GM12878 (cell line): ENCODE results near the gene ATP2A3. TPM values are rescaled to one million over a fixed set of nuclear protein-coding genes. Genes with fewer than 3 reads are reported as not detected.

Experiments
- ATAC-seq: fragments of 200-7000 bp; cut with Tn5 transposase; 3 replicates; pipeline ENCODE4 v1.9.1; 2020; ENCODE audit warnings: mild to moderate bottlenecking, moderate library complexity
- BruUV-seq: library from RNA; stranded (reverse); fragments of 400-500 nt; replicated peaks from 2 replicates; lab custom pipeline; 2021; lab: Mats Ljungman, UMichigan
- CTCF ChIA-PET: fragments of 300-600 bp; sonication (Branson Sonifier 250); formaldehyde crosslinking; extraction: SDS; loops from one replicate; lab custom pipeline; 2021; ENCODE audit warnings: inconsistent platforms; lab: Yijun Ruan, JAX
- POLR2A ChIA-PET: fragments of 350-600 bp; formaldehyde crosslinking; extraction: SDS; loops from one replicate; lab custom pipeline; 2021; ENCODE audit warnings: inconsistent platforms; lab: Charles Lee
- RAD21 ChIA-PET: fragments of 300-600 bp; sonication (Branson Sonifier 250); formaldehyde crosslinking; loops from one replicate; lab custom pipeline; 2023; ENCODE audit warnings: antibody characterized with exemption; ENCODE audit not compliant: unreplicated experiment; lab: Charles Lee
- SMC1A ChIA-PET: fragments of 300-600 bp; sonication (Branson Sonifier 250); formaldehyde crosslinking; loops from one replicate; lab custom pipeline; 2023; ENCODE audit not compliant: unreplicated experiment, uncharacterized antibody; lab: Charles Lee
- DNase-seq: peaks from one replicate; pipeline ENCODE4 v3.0.0-alpha.2; 2011; ENCODE audit warnings: low read depth, low spot score
- FAIRE-seq: peaks from 3 replicates; lab custom pipeline; 2011; peaks lifted over from hg19 to GRCh38; lab: Jason Lieb, UNC
- H2AFZ ChIP-seq: 2 replicates; pipeline ENCODE4 v1.6.0; 2011; ENCODE audit warnings: low read depth, low read length, control low read depth; ENCODE audit not compliant: control insufficient read depth
- H3K27ac ChIP-seq: 2 replicates; pipeline ENCODE4 v1.5.1; 2011; ENCODE audit warnings: control low read depth; ENCODE audit not compliant: control insufficient read depth, insufficient read depth
- H3K27me3 ChIP-seq, 2 experiments: replicated peaks in 1 of 2; 2 replicates each; pipeline versions ENCODE4 v1.6.0 to v1.6.1; 2011; ENCODE audit warnings: low read length in 1 of 2; ENCODE audit not compliant: control insufficient read depth in 2 of 2, insufficient read depth in 2 of 2
- H3K36me3 ChIP-seq, 2 experiments: 2 replicates each; pipeline ENCODE4 v1.5.1; 2011; ENCODE audit warnings: low read length in 1 of 2; ENCODE audit not compliant: control insufficient read depth in 2 of 2, insufficient read depth in 2 of 2
- H3K4me1 ChIP-seq: 2 replicates; pipeline ENCODE4 v1.6.1; 2011; ENCODE audit warnings: mild to moderate bottlenecking, low read length, moderate library complexity, mixed read lengths; ENCODE audit not compliant: control insufficient read depth, insufficient read depth
- H3K4me2 ChIP-seq: 2 replicates; pipeline ENCODE4 v1.6.0; 2011; ENCODE audit warnings: control low read depth; ENCODE audit not compliant: control insufficient read depth, insufficient read depth
- H3K4me3 ChIP-seq: fragments of 200-600 bp; sonication (generic); 2 replicates; pipeline ENCODE4 v1.5.1; 2016
- H3K79me2 ChIP-seq: 2 replicates; pipeline ENCODE4 v1.6.0; 2011; ENCODE audit warnings: low read length; ENCODE audit not compliant: control insufficient read depth, insufficient read depth
- H3K9ac ChIP-seq: 2 replicates; pipeline ENCODE4 v1.8.0; 2011; ENCODE audit warnings: low read length, control low read depth, mixed read lengths; ENCODE audit not compliant: control insufficient read depth, insufficient read depth
- H3K9me3 ChIP-seq: replicated peaks from 3 replicates; pipeline ENCODE4 v1.5.1; 2011; ENCODE audit warnings: mild to moderate bottlenecking, low read length; ENCODE audit not compliant: control insufficient read depth, insufficient read depth
- H4K20me1 ChIP-seq: 2 replicates; pipeline ENCODE4 v1.6.0; 2011; ENCODE audit not compliant: control insufficient read depth, insufficient read depth
- ATF7 ChIP-seq: fragments of 450-650 bp; IDR thresholded peaks from 2 replicates; pipeline ENCODE4 v1.6.1; 2016; ENCODE audit warnings: low read depth, mild to moderate bottlenecking
- BCL11A ChIP-seq: IDR thresholded peaks from 2 replicates; pipeline ENCODE4 v1.6.1; 2011; ENCODE audit warnings: low read depth, low read length
- BHLHE40 ChIP-seq, 2 experiments: fragments of 450-650 bp in 1 of 2; IDR thresholded peaks; 2 replicates each; pipeline ENCODE4 v1.6.1; 2011 to 2017; ENCODE audit warnings: low read depth in 2 of 2, borderline replicate concordance in 1 of 2, improper control_type of control experiment in 1 of 2, low read length in 1 of 2, mild to moderate bottlenecking in 1 of 2
- CREM ChIP-seq: IDR thresholded peaks from 2 replicates; pipeline ENCODE4 v1.6.1; 2014; ENCODE audit warnings: antibody characterized with exemption, low read depth
- EED ChIP-seq: sonication (generic); IDR thresholded peaks from 2 replicates; pipeline ENCODE4 v1.6.1; 2016; ENCODE audit warnings: antibody characterized with exemption, low read depth
- FOXM1 ChIP-seq: IDR thresholded peaks from 2 replicates; pipeline ENCODE4 v1.6.1; 2012; ENCODE audit warnings: low read depth, mild to moderate bottlenecking, inconsistent platforms, low read length, moderate library complexity
- IRF4 ChIP-seq: IDR thresholded peaks from 2 replicates; pipeline ENCODE4 v1.6.1; 2011; ENCODE audit warnings: low read depth, low read length
- JUNB ChIP-seq: IDR thresholded peaks from 2 replicates; pipeline ENCODE4 v1.6.1; 2016; ENCODE audit warnings: antibody characterized with exemption, mild to moderate bottlenecking
- NFIC ChIP-seq: IDR thresholded peaks from 2 replicates; pipeline ENCODE4 v1.6.1; 2012; ENCODE audit warnings: low read depth, mild to moderate bottlenecking, inconsistent platforms, low read length, moderate library complexity
- NR2F1 ChIP-seq: fragments of 450-650 bp; conservative IDR thresholded peaks from 2 replicates; pipeline ENCODE4 v1.6.1; 2017; ENCODE audit warnings: mild to moderate bottlenecking
- NRF1 ChIP-seq: conservative IDR thresholded peaks from 2 replicates; pipeline ENCODE4 v1.6.1; 2011; ENCODE audit warnings: mild to moderate bottlenecking, low read depth, low read length, improper control_type of control experiment
- PAX5 ChIP-seq: IDR thresholded peaks from 2 replicates; pipeline ENCODE4 v1.6.1; 2011; ENCODE audit warnings: low read depth, low read length, borderline replicate concordance
- RUNX3 ChIP-seq: IDR thresholded peaks from 2 replicates; pipeline ENCODE4 v1.6.1; 2012; ENCODE audit warnings: low read length, inconsistent platforms
- SP1 ChIP-seq: IDR thresholded peaks from one replicate; pipeline ENCODE4 v1.6.1; 2011; ENCODE audit warnings: low read depth, low read length
- TCF12 ChIP-seq: IDR thresholded peaks from 2 replicates; pipeline ENCODE4 v1.6.1; 2011; ENCODE audit warnings: low read depth, mild to moderate bottlenecking, low read length
- YY1 ChIP-seq: IDR thresholded peaks from 2 replicates; pipeline ENCODE4 v1.6.1; 2011; ENCODE audit warnings: low read depth, mild to moderate bottlenecking, low read length
- WGBS: methylation state at CpG from one replicate; pipeline ENCODE4 v1.1.6; 2016; ENCODE audit warnings: low lambda C conversion rate; ENCODE audit not compliant: insufficient replicate concordance, insufficient coverage; ENCODE audit errors: missing lambda C conversion rate; 5-methylcytosine and 5-hydroxymethylcytosine counted together
- in situ Hi-C: fragments of 300-500 bp; cut with MboI; formaldehyde crosslinking; loops from 9 replicates; pipeline ENCODE4 v1.14.3; 2018; ENCODE audit warnings: mixed read lengths
- intact Hi-C: fragments of 100-400 bp; cut with micrococcal nuclease; formaldehyde crosslinking; loops from one replicate; pipeline ENCODE4 v1.14.2; 2022; ENCODE audit not compliant: unreplicated experiment
- polyA plus RNA-seq, 11 experiments: library from polyadenylated mRNA; depleted of rRNA in 4 of 11; unstranded in 6 of 11; stranded (reverse) in 5 of 11; fragments of >200 nt; fragmentation: Nextera tagmentation in 4 of 11; fragmentation: Illumina TruSeq in 1 of 11; extraction: Ambion mirVana in 4 of 11; extraction: Trizol in 1 of 11; gene quantifications; 1 replicate in 1 of 11; 2 replicates in 10 of 11; pipeline versions ENCODE4 v1.2.1 to v1.2.3, GENCODE V29; 2011 to 2016; ENCODE audit warnings: inconsistent platforms in 2 of 11, missing spikeins in 2 of 11, low read depth in 1 of 11
- total RNA-seq, 4 experiments: library from RNA; depleted of rRNA in 3 of 4; stranded (reverse); fragments of >200 nt in 3 of 4; fragmentation: Illumina TruSeq in 1 of 4; extraction: Trizol in 1 of 4; gene quantifications; 2 replicates each; pipeline versions ENCODE4 v1.2.1 to v1.2.3, GENCODE V29; 2013 to 2021
- TF ChIP-seq, protein P1 (sequence below): fragments of 450-650 bp; formaldehyde crosslinking; IDR thresholded peaks from 2 replicates; pipeline ENCODE4 v1.5.0; 2022; ENCODE audit warnings: mild to moderate bottlenecking, missing genetic modification characterization
- TF ChIP-seq, protein P2 (sequence below): IDR thresholded peaks from 2 replicates; pipeline ENCODE4 v1.6.1; 2012; ENCODE audit warnings: low read depth, low read length, improper control_type of control experiment
- TF ChIP-seq, protein P3 (sequence below): IDR thresholded peaks from 2 replicates; pipeline ENCODE4 v1.6.1; 2011; ENCODE audit warnings: borderline replicate concordance, low read depth, mild to moderate bottlenecking, moderate library complexity, low read length; ENCODE audit not compliant: insufficient read depth, poor library complexity, severe bottlenecking

Gene ATP2A3
- total and polyA plus RNA-seq, 10 of the 15 experiments (the other 5 are each of a cell fraction or from before 2014, with no cell fraction given) = 1.0 to 99.2 (median 37.9) TPM

DNA sequence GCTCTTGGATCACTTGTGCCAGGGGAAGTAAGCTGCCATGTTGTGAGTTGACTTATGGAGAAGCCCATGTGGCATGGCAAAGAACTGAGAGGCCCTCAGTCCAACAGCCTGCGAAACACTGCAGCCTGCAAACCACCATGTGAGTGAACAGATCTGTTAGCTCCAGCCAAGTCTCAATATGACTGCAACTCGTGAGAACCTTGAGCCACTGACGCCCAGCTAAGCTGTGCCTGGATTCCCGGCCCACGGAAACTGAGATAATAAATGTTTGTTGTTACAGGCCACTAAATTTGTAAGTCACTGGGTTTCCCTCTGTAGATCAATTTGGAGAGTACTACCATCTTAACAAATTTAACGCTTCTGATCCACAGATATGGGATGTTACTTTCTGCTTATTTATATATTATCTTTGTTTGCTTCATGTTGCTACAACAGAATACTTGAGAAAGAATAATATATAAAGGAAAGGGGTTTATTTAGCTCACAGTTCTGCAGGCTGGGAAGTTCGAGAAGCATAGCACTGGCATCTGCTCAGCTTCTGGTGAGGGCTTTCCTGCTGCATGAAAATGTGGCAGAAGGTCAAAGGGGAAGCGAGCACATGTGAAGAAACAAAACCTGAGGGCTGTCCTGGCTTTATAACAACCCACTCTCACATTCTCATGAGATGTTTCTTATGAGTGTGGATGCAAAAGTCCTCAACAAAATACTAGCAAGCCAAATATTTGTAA is 29.4 kb upstream of the ATP2A3 start:
- BruUV-seq = no TSS peak
- no peaks in the 10 kb centered on the region for H3K36me3 ChIP-seq
- WGBS = 4% methylated on average over 8 of the region's 8 CpGs
- in situ Hi-C loops (no loop called here), intact Hi-C loops (no loop called here)
- peak overlapping the region; percentile 35; the same call in 1 of the 2 replicates for H3K4me2 ChIP-seq
- POLR2A ChIA-PET = interaction anchor here (0.5 to 1.0 kb wide), 2 partner anchors 32 to 272 kb away, joined by 3 to 5 read pairs; no protein-coding TSS in a partner anchor
- H3K4me1 ChIP-seq = peaks cover 20% of the 10 kb centered on the region
- ATAC-seq (peak; percentile 85), DNase-seq (peak; percentile 63), FAIRE-seq (peak; percentile 96)
- peaks cover 4% of the 10 kb centered on the region for H3K9me3 ChIP-seq
- H3K9ac ChIP-seq = peak overlapping the region; percentile 35
- H3K27me3 ChIP-seq = no peaks in the 10 kb centered on the region
- H3K79me2 ChIP-seq = no peaks in the 10 kb centered on the region
- RAD21 ChIA-PET = interaction anchor here (1.5 kb wide), 1 partner anchor 79 kb away, joined by 6 read pairs; no protein-coding TSS in a partner anchor
- TF ChIP-seq EED (peak; percentile 22; the same call in 1 of the 2 replicates), BCL11A (peak; percentile 73; the same call in 1 of the 2 replicates), NRF1 (no peak), PAX5 (0 out of 2 replicates have a peak, but pooled peaks have one; percentile 37), SP1 (peak; percentile 24), ATF7 (no peak), IRF4 (peak; percentile 92), NFIC (peak; percentile 60; the same call in 1 of the 2 replicates), CREM (peak; percentile 18; the same call in 1 of the 2 replicates), FOXM1 (peak; percentile 43; the same call in 1 of the 2 replicates), BHLHE40 (IDR thresholded peaks at IDR 0.05; ENCODE audit: borderline replicate concordance in 1 of 2, low read depth in 2 of 2, low read length in 1 of 2) (0 out of 4 replicates have a peak, but pooled peaks of 1 of the 2 experiments have one; percentile 15), RUNX3 (peak; percentile 70), NR2F1 (peak; percentile 10; the same call in 1 of the 2 replicates), JUNB (peak; percentile 77), TCF12 (peak; percentile 54; the same call in 1 of the 2 replicates), YY1 (peak; percentile 50; the same call in 1 of the 2 replicates)
- TF ChIP-seq, protein P1, sequence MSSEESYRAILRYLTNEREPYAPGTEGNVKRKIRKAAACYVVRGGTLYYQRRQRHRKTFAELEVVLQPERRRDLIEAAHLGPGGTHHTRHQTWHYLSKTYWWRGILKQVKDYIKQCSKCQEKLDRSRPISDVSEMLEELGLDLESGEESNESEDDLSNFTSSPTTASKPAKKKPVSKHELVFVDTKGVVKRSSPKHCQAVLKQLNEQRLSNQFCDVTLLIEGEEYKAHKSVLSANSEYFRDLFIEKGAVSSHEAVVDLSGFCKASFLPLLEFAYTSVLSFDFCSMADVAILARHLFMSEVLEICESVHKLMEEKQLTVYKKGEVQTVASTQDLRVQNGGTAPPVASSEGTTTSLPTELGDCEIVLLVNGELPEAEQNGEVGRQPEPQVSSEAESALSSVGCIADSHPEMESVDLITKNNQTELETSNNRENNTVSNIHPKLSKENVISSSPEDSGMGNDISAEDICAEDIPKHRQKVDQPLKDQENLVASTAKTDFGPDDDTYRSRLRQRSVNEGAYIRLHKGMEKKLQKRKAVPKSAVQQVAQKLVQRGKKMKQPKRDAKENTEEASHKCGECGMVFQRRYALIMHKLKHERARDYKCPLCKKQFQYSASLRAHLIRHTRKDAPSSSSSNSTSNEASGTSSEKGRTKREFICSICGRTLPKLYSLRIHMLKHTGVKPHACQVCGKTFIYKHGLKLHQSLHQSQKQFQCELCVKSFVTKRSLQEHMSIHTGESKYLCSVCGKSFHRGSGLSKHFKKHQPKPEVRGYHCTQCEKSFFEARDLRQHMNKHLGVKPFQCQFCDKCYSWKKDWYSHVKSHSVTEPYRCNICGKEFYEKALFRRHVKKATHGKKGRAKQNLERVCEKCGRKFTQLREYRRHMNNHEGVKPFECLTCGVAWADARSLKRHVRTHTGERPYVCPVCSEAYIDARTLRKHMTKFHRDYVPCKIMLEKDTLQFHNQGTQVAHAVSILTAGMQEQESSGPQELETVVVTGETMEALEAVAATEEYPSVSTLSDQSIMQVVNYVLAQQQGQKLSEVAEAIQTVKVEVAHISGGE (CRISPR knock-in tag) = no peak
- TF ChIP-seq, protein P2, sequence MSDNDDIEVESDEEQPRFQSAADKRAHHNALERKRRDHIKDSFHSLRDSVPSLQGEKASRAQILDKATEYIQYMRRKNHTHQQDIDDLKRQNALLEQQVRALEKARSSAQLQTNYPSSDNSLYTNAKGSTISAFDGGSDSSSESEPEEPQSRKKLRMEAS = no peak
- TF ChIP-seq, protein P3, sequence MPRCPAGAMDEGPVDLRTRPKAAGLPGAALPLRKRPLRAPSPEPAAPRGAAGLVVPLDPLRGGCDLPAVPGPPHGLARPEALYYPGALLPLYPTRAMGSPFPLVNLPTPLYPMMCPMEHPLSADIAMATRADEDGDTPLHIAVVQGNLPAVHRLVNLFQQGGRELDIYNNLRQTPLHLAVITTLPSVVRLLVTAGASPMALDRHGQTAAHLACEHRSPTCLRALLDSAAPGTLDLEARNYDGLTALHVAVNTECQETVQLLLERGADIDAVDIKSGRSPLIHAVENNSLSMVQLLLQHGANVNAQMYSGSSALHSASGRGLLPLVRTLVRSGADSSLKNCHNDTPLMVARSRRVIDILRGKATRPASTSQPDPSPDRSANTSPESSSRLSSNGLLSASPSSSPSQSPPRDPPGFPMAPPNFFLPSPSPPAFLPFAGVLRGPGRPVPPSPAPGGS = peak; percentile 71
- no peaks in the 10 kb centered on the region for H4K20me1 ChIP-seq
- SMC1A ChIA-PET = interaction anchor here (0.9 kb wide), 1 partner anchor 14 kb away, joined by 3 read pairs; no protein-coding TSS in a partner anchor
- peak overlapping the region; percentile 69 for H2AFZ ChIP-seq
- peak overlapping the region; percentile 76 for H3K27ac ChIP-seq
- H3K4me3 ChIP-seq = no peak overlapping the region
- CTCF ChIA-PET = interaction anchor here (1.3 to 2.1 kb wide), 2 partner anchors 29 to 79 kb away, joined by 7 to 8 read pairs; no protein-coding TSS in a partner anchor
